H1 (cell line): ENCODE measurements around the gene ID2. TPM values are rescaled to one million over a fixed set of nuclear protein-coding genes. Genes with fewer than 3 reads are reported as not detected.

ENCODE experiments used
- CTCF ChIA-PET: fragments of 300-600 bp; sonication (Branson Sonifier 250); formaldehyde crosslinking; loops from one replicate; lab custom pipeline; 2021; ENCODE audit not compliant: partially characterized antibody; lab: Charles Lee
- POLR2A ChIA-PET: fragments of 300-600 bp; sonication (Branson Sonifier 250); formaldehyde crosslinking; loops from one replicate; lab custom pipeline; 2021; ENCODE audit warnings: inconsistent platforms; ENCODE audit not compliant: partially characterized antibody; lab: Charles Lee
- DNase-seq, 2 experiments: peaks; one replicate each; pipeline versions ENCODE4 v3.0.0 to v3.0.0-alpha.2; 2010 to 2022; ENCODE audit warnings: low spot score in 2 of 2, low read depth in 1 of 2, mixed read lengths in 1 of 2
- FAIRE-seq: peaks from 2 replicates; lab custom pipeline; 2011; peaks lifted over from hg19 to GRCh38; lab: Jason Lieb, UNC
- H2AFZ ChIP-seq: 2 replicates; pipeline ENCODE4 v1.8.1; 2012; ENCODE audit warnings: low read length, inconsistent platforms
- H2AK5ac ChIP-seq: 2 replicates; pipeline ENCODE4 v1.6.1; 2013; ENCODE audit warnings: low read depth, low read length
- H2BK120ac ChIP-seq: replicated peaks from 2 replicates; pipeline ENCODE3; 2013; ENCODE audit warnings: low read depth, low read length, inconsistent platforms
- H2BK12ac ChIP-seq: 2 replicates; pipeline ENCODE4 v1.6.1; 2013; ENCODE audit warnings: low read depth, low read length
- H2BK15ac ChIP-seq: 2 replicates; pipeline ENCODE4 v1.6.1; 2013; ENCODE audit warnings: low read length
- H2BK20ac ChIP-seq: 2 replicates; pipeline ENCODE4 v1.6.1; 2013; ENCODE audit warnings: low read length
- H2BK5ac ChIP-seq: 2 replicates; pipeline ENCODE4 v1.6.1; 2013; ENCODE audit warnings: low read depth, low read length
- H3K14ac ChIP-seq: 2 replicates; pipeline ENCODE4 v1.6.1; 2013; ENCODE audit warnings: inconsistent platforms; ENCODE audit not compliant: insufficient read length
- H3K18ac ChIP-seq: 2 replicates; pipeline ENCODE4 v1.6.1; 2013; ENCODE audit warnings: low read length; ENCODE audit errors: extremely low read depth
- H3K23ac ChIP-seq: 2 replicates; pipeline ENCODE4 v1.6.1; 2013; ENCODE audit warnings: inconsistent platforms; ENCODE audit not compliant: insufficient read length
- H3K23me2 ChIP-seq: 2 replicates; pipeline ENCODE4 v1.6.1; 2013; ENCODE audit warnings: low read depth, low read length
- H3K27ac ChIP-seq: 2 replicates; pipeline ENCODE4 v1.6.1; 2011; ENCODE audit warnings: low read depth, low read length, inconsistent platforms
- H3K27me3 ChIP-seq, 4 experiments: replicated peaks in 1 of 4; 1 replicate in 1 of 4; 2 replicates in 3 of 4; pipeline versions ENCODE4 v1.6.1 to v1.8.1; 2011 to 2013; ENCODE audit warnings: low read length in 3 of 4, mild to moderate bottlenecking in 3 of 4, inconsistent platforms in 2 of 4, mixed read lengths in 2 of 4, moderate library complexity in 1 of 4; ENCODE audit not compliant: control insufficient read depth in 3 of 4, insufficient read depth in 3 of 4; ENCODE audit errors: extremely low read depth in 1 of 4
- H3K36me3 ChIP-seq, 4 experiments: 2 replicates each; pipeline versions ENCODE4 v1.6.1 to v1.8.1; 2011 to 2013; ENCODE audit warnings: mild to moderate bottlenecking in 4 of 4, low read length in 3 of 4, moderate library complexity in 2 of 4, control low read depth in 1 of 4, inconsistent platforms in 1 of 4; ENCODE audit not compliant: insufficient read depth in 4 of 4, control insufficient read depth in 2 of 4
- H3K4ac ChIP-seq: replicated peaks from 2 replicates; pipeline ENCODE3; 2013; ENCODE audit warnings: low read length, low read depth, mixed read lengths, inconsistent platforms; ENCODE audit not compliant: insufficient read length
- H3K4me1 ChIP-seq, 4 experiments: replicated peaks in 1 of 4; 1 replicate in 1 of 4; 2 replicates in 3 of 4; pipeline versions ENCODE4 v1.6.1 to v1.8.1; 2011 to 2013; ENCODE audit warnings: low read length in 3 of 4, inconsistent platforms in 2 of 4, mixed read lengths in 1 of 4; ENCODE audit not compliant: insufficient read depth in 4 of 4, control insufficient read depth in 3 of 4
- H3K4me2 ChIP-seq, 2 experiments: 2 replicates each; pipeline versions ENCODE4 v1.6.1 to v1.8.1; 2011 to 2013; ENCODE audit warnings: low read depth in 2 of 2, low read length in 2 of 2, control low read depth in 1 of 2, inconsistent platforms in 1 of 2, mild to moderate bottlenecking in 1 of 2; ENCODE audit not compliant: insufficient read depth in 1 of 2
- H3K4me3 ChIP-seq, 4 experiments: fragments of 200-600, 300-600 bp in 1 of 4; sonication (generic), shearing (Covaris generic), sonication (Bioruptor Twin) in 1 of 4; 2 replicates each; pipeline versions ENCODE4 v1.5.1 to v1.8.1; 2011 to 2016; ENCODE audit warnings: low read length in 4 of 4, low read depth in 3 of 4, control low read depth in 2 of 4, inconsistent platforms in 2 of 4, mild to moderate bottlenecking in 2 of 4, mixed read lengths in 1 of 4, moderate library complexity in 1 of 4; ENCODE audit not compliant: insufficient read depth in 2 of 4; ENCODE audit errors: extremely low read depth in 1 of 4
- H3K56ac ChIP-seq: replicated peaks from 2 replicates; pipeline ENCODE3; 2013; ENCODE audit warnings: low read depth, mild to moderate bottlenecking, mixed read lengths, low read length, inconsistent platforms; ENCODE audit not compliant: insufficient read length
- H3K79me1 ChIP-seq: 2 replicates; pipeline ENCODE4 v1.6.1; 2013; ENCODE audit warnings: low read depth, low read length, control low read depth
- H3K79me2 ChIP-seq, 2 experiments: 2 replicates each; pipeline versions ENCODE4 v1.6.1 to v1.8.1; 2012 to 2013; ENCODE audit warnings: low read length in 2 of 2, mild to moderate bottlenecking in 2 of 2, inconsistent platforms in 1 of 2; ENCODE audit not compliant: insufficient read depth in 2 of 2, control insufficient read depth in 1 of 2
- H3K9ac ChIP-seq, 4 experiments: replicated peaks in 1 of 4; 1 replicate in 1 of 4; 2 replicates in 3 of 4; pipeline versions ENCODE4 v1.6.1 to v1.8.1; 2011 to 2013; ENCODE audit warnings: low read depth in 3 of 4, low read length in 3 of 4, control low read depth in 2 of 4, mild to moderate bottlenecking in 2 of 4, moderate library complexity in 2 of 4, inconsistent platforms in 1 of 4; ENCODE audit errors: extremely low read depth in 1 of 4
- H3K9me3 ChIP-seq, 2 experiments: 2 replicates each; pipeline versions ENCODE4 v1.6.1 to v1.8.1; 2012 to 2013; ENCODE audit warnings: mild to moderate bottlenecking in 2 of 2, moderate library complexity in 2 of 2, control low read depth in 1 of 2, inconsistent platforms in 1 of 2, low read depth in 1 of 2, low read length in 1 of 2, mixed read lengths in 1 of 2; ENCODE audit not compliant: insufficient read depth in 2 of 2
- H4K20me1 ChIP-seq, 2 experiments: replicated peaks in 1 of 2; 2 replicates each; pipeline versions ENCODE3 to v1.8.1; 2011 to 2013; ENCODE audit warnings: inconsistent platforms in 2 of 2, low read length in 2 of 2, mild to moderate bottlenecking in 1 of 2; ENCODE audit not compliant: insufficient read depth in 2 of 2, control insufficient read depth in 1 of 2
- H4K5ac ChIP-seq: 2 replicates; pipeline ENCODE4 v1.6.1; 2013; ENCODE audit warnings: low read length, low read depth, mixed read lengths, inconsistent platforms; ENCODE audit not compliant: insufficient read length
- H4K8ac ChIP-seq: 2 replicates; pipeline ENCODE4 v1.8.0; 2013; ENCODE audit warnings: mild to moderate bottlenecking, moderate library complexity, low read length, inconsistent platforms; ENCODE audit not compliant: insufficient read depth; ENCODE audit errors: extremely low read depth
- H4K91ac ChIP-seq: replicated peaks from 2 replicates; pipeline ENCODE3; 2013; ENCODE audit warnings: low read length, mixed read lengths, inconsistent platforms; ENCODE audit not compliant: insufficient read length
- BRCA1 ChIP-seq: IDR thresholded peaks from 2 replicates; pipeline ENCODE4 v1.6.1; 2012; ENCODE audit warnings: low read depth, low read length, improper control_type of control experiment
- CEBPB ChIP-seq: IDR thresholded peaks from 2 replicates; pipeline ENCODE4 v1.6.1; 2012; ENCODE audit warnings: low read depth, low read length
- CHD1 ChIP-seq: IDR thresholded peaks from 2 replicates; pipeline ENCODE4 v1.6.1; 2012; ENCODE audit warnings: low read depth, low read length, improper control_type of control experiment
- FOSL1 ChIP-seq: IDR thresholded peaks from 2 replicates; pipeline ENCODE4 v1.6.1; 2011; ENCODE audit warnings: mild to moderate bottlenecking, low read depth, low read length, moderate library complexity; ENCODE audit not compliant: insufficient read depth
- HDAC2 ChIP-seq, 2 experiments: fragments of 300-600 bp in 1 of 2; sonication (generic) in 1 of 2; IDR thresholded peaks; 2 replicates each; pipeline ENCODE4 v1.6.1; 2011 to 2012; ENCODE audit warnings: low read depth in 2 of 2, low read length in 2 of 2, mild to moderate bottlenecking in 2 of 2, moderate library complexity in 2 of 2, borderline replicate concordance in 1 of 2, inconsistent platforms in 1 of 2
- JUND ChIP-seq: IDR thresholded peaks from 2 replicates; pipeline ENCODE4 v1.6.1; 2011; ENCODE audit warnings: mild to moderate bottlenecking, improper control_type of control experiment, low read length
- NANOG ChIP-seq: IDR thresholded peaks from 2 replicates; pipeline ENCODE4 v1.6.1; 2011; ENCODE audit warnings: low read length, low read depth, mild to moderate bottlenecking, inconsistent platforms; ENCODE audit not compliant: insufficient read depth, poor library complexity, severe bottlenecking
- SP4 ChIP-seq: IDR thresholded peaks from 2 replicates; pipeline ENCODE4 v1.6.1; 2012; ENCODE audit warnings: low read length, inconsistent platforms
- TEAD4 ChIP-seq: IDR thresholded peaks from 2 replicates; pipeline ENCODE4 v1.6.1; 2012; ENCODE audit warnings: low read depth, low read length, inconsistent platforms, mixed read lengths
- YY1 ChIP-seq: IDR thresholded peaks from 2 replicates; pipeline ENCODE4 v1.6.1; 2011; ENCODE audit warnings: low read depth, mild to moderate bottlenecking, low read length
- ZNF274 ChIP-seq: IDR thresholded peaks from 2 replicates; pipeline ENCODE4 v1.7.0; 2012; ENCODE audit warnings: low read length, borderline replicate concordance; ENCODE audit errors: extremely low read depth
- WGBS, 2 experiments: shearing (Covaris generic) in 1 of 2; methylation state at CpG; one replicate each; pipeline versions ENCODE4 v1.1.6 to v1.1.7; 2013 to 2015; ENCODE audit warnings: low lambda C conversion rate in 2 of 2, mixed read lengths in 2 of 2, inconsistent platforms in 1 of 2, low coverage in 1 of 2, missing lambda C conversion rate in 1 of 2; ENCODE audit not compliant: insufficient replicate concordance in 2 of 2, insufficient coverage in 1 of 2, insufficient read length in 1 of 2; ENCODE audit errors: extremely low coverage in 1 of 2, missing lambda C conversion rate in 1 of 2; 5-methylcytosine and 5-hydroxymethylcytosine counted together
- polyA plus RNA-seq, 7 experiments: library from polyadenylated mRNA; depleted of rRNA in 3 of 7; stranded (reverse) in 5 of 7; unstranded in 2 of 7; fragments of >200 nt in 5 of 7; fragments of 200-250 nt in 2 of 7; gene quantifications; 1 replicate in 5 of 7; 2 replicates in 1 of 7; 4 replicates in 1 of 7; pipeline versions ENCODE4 v1.2.1 to v1.2.3, GENCODE V29; 2011 to 2013; ENCODE audit warnings: missing spikeins in 2 of 7, mixed read lengths in 2 of 7
- total RNA-seq: library from RNA; stranded (reverse); fragmentation: NEBNext Ultra II Directional; extraction: Animal tissue kit (Norgen Biotek cat#: 25700); gene quantifications from 2 replicates; pipeline ENCODE4 v1.2.1, GENCODE V29; 2021
- TF ChIP-seq, protein P1 (sequence below): IDR thresholded peaks from 2 replicates; pipeline ENCODE4 v1.6.1; 2012; ENCODE audit warnings: inconsistent platforms

The ID2 gene
- total and polyA plus RNA-seq, 2 of the 8 experiments (the other 6 are each of a cell fraction or from before 2014, with no cell fraction given), result 36.7 to 214 TPM

DNA sequence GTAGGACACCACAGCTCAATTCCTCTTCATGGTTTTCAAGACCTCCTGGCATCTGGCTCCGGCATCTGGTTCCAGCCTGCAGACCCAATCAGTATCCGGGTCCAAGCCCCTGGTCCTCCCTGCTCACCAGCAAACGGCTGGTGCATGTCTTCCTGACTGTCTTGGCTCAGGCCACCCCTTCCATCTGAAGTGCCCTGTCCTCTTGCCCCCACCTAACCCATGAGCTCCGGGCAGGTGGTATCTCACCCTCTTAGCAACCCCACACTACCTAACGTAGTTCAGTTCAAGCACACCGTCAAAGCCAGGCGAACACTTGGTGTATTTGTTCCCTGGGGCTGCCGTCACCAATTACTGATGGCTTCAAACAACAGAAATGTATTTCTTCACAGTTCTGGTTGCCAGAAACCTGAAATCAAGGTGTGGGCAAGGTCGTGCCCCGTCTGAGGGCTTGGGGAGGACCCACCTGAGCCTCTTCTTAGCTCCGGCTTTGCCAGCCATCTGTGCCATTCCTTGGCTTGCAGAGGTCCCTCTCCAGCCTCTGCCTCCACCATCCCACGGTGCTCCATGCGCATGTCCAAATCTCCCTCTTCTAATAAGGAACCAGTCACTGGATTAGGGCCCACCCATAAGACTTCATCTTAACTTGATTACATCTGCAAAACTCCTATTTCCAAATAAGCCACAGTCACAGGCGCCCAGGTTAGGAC lies 47.2 kb upstream of the ID2 start:
- Histone ChIP-seq H3K23me2 (no peaks in the 10 kb centered on the region), H3K4me1 (peaks cover 6 to 29% (median 18%) of the 10 kb centered on the region in 4 experiments), H3K4me2 (no peak overlapping the region), H3K4ac (no peak overlapping the region), H3K23ac (no peak overlapping the region), H4K91ac (no peak overlapping the region), H2AK5ac (peak overlapping the region; percentile 65; the same call in 1 of the 2 replicates), H2BK5ac (no peak overlapping the region), H3K27me3 (peaks cover 1 to 7% (median 2%) of the 10 kb centered on the region in 4 experiments; a peak in 4 of 7 replicates), H3K9ac (no peak overlapping the region), H3K9me3 (no peaks in the 10 kb centered on the region), H3K18ac (no peak overlapping the region), H3K27ac (no peak overlapping the region), H2BK20ac (peak overlapping the region; percentile 93; the same call in 1 of the 2 replicates), H2AFZ (no peak overlapping the region), H3K36me3 (no peaks in the 10 kb centered on the region), H3K79me1 (no peaks in the 10 kb centered on the region), H4K5ac (no peak overlapping the region), H3K56ac (no peak overlapping the region), H3K4me3 (no peak overlapping the region), H2BK15ac (no peak overlapping the region), H3K79me2 (no peaks in the 10 kb centered on the region), H4K8ac (no peak overlapping the region), H2BK120ac (peak overlapping the region; percentile 16), H4K20me1 (no peaks in the 10 kb centered on the region), H3K14ac (no peak overlapping the region), H2BK12ac (no peak overlapping the region)
- CTCF ChIA-PET, result interaction anchor here (0.6 to 1.5 kb wide), 2 partner anchors 29 to 127 kb away, joined by 3 read pairs; no protein-coding TSS in a partner anchor
- WGBS, 2 experiments, result 94% methylated on average over 13 of the region's 14 CpGs; no CpG with 5 or more reads in 1 of the 2 experiments
- FAIRE-seq (no peak), DNase-seq (no peak)
- POLR2A ChIA-PET, result interaction anchor here (0.6 to 2.7 kb wide), 3 partner anchors 22 to 47 kb away, joined by 3 to 8 read pairs (median 5); partner anchors contain the start of gene ID2
- TF ChIP-seq ZNF274 (no peak), JUND (no peak), HDAC2 (IDR thresholded peaks at IDR 0.05; ENCODE audit: borderline replicate concordance in 1 of 2, low read depth in 2 of 2, low read length in 2 of 2) (no peak), CHD1 (no peak), YY1 (no peak), NANOG (no peak), CEBPB (no peak), TEAD4 (no peak), FOSL1 (no peak), BRCA1 (no peak), SP4 (no peak)
- TF ChIP-seq, protein P1, sequence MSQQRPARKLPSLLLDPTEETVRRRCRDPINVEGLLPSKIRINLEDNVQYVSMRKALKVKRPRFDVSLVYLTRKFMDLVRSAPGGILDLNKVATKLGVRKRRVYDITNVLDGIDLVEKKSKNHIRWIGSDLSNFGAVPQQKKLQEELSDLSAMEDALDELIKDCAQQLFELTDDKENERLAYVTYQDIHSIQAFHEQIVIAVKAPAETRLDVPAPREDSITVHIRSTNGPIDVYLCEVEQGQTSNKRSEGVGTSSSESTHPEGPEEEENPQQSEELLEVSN, result no peak
